Neural progenitor cell (in vitro differentiated cells): ENCODE data around the gene CFAP54. TPM values are rescaled to one million over a fixed set of nuclear protein-coding genes. Genes with fewer than 3 reads are reported as not detected.

ENCODE experiments used
- DNase-seq: peaks from one replicate; pipeline ENCODE4 v3.0.0-alpha.2; 2016; ENCODE audit warnings: low spot score
- H2AFZ ChIP-seq: fragments of 200-600 bp; sonication (generic); replicated peaks from 2 replicates; pipeline ENCODE4 v1.6.1; 2016; ENCODE audit warnings: antibody characterized with exemption
- H3F3A ChIP-seq: fragments of 200-600 bp; sonication (generic); 2 replicates; pipeline ENCODE4 v1.6.1; 2016; ENCODE audit warnings: antibody characterized with exemption, low read depth
- H3K27ac ChIP-seq: fragments of 200-600 bp; sonication (generic); 2 replicates; pipeline ENCODE4 v1.5.1; 2016; ENCODE audit warnings: mild to moderate bottlenecking
- H3K27me3 ChIP-seq: fragments of 200-600 bp; sonication (generic); 2 replicates; pipeline ENCODE4 v1.6.1; 2016; ENCODE audit warnings: mild to moderate bottlenecking, moderate library complexity
- H3K36me3 ChIP-seq: fragments of 200-600 bp; sonication (generic); 2 replicates; pipeline ENCODE4 v1.5.1; 2016
- H3K4me1 ChIP-seq: fragments of 200-600 bp; sonication (generic); 2 replicates; pipeline ENCODE4 v1.6.1; 2016; ENCODE audit warnings: mixed run types
- H3K4me2 ChIP-seq: fragments of 200-600 bp; sonication (generic); 2 replicates; pipeline ENCODE4 v1.6.1; 2016
- H3K4me3 ChIP-seq: fragments of 200-600 bp; sonication (generic); 2 replicates; pipeline ENCODE4 v1.5.1; 2016
- H3K79me2 ChIP-seq: fragments of 200-600 bp; sonication (generic); 2 replicates; pipeline ENCODE4 v1.6.1; 2016; ENCODE audit warnings: low read depth
- H3K9ac ChIP-seq: fragments of 200-600 bp; sonication (generic); 2 replicates; pipeline ENCODE4 v1.6.1; 2016
- H3K9me3 ChIP-seq: fragments of 200-600 bp; sonication (generic); 2 replicates; pipeline ENCODE4 v1.5.1; 2016; ENCODE audit warnings: low read depth
- H4K20me1 ChIP-seq: fragments of 200-600 bp; sonication (generic); 2 replicates; pipeline ENCODE4 v1.6.1; 2016; ENCODE audit warnings: low read depth
- H3K27ac Mint-ChIP-seq: 3 replicates; pipeline ENCODE4 v1.8.0; 2021; ENCODE audit warnings: mixed read lengths
- H3K27me3 Mint-ChIP-seq: 2 replicates; pipeline ENCODE4 v1.8.0; 2022; ENCODE audit warnings: low read depth, mild to moderate bottlenecking, inconsistent platforms, moderate library complexity, mixed read lengths; ENCODE audit not compliant: insufficient read depth
- H3K36me3 Mint-ChIP-seq: 3 replicates; pipeline ENCODE4 v1.8.0; 2021; ENCODE audit warnings: mixed read lengths
- H3K4me1 Mint-ChIP-seq: 3 replicates; pipeline ENCODE4 v1.8.0; 2021; ENCODE audit warnings: mixed read lengths
- H3K4me3 Mint-ChIP-seq: 3 replicates; pipeline ENCODE4 v1.8.0; 2021; ENCODE audit warnings: mild to moderate bottlenecking, moderate library complexity, mixed read lengths
- H3K9me3 Mint-ChIP-seq: 3 replicates; pipeline ENCODE4 v1.8.0; 2020; ENCODE audit warnings: mixed read lengths
- CTCF ChIP-seq: fragments of 200-600 bp; sonication (generic); IDR thresholded peaks from 2 replicates; pipeline ENCODE4 v1.5.1; 2017; ENCODE audit warnings: antibody characterized with exemption, mild to moderate bottlenecking
- EZH2 ChIP-seq: fragments of 200-600 bp; sonication (generic); IDR thresholded peaks from 2 replicates; pipeline ENCODE4 v1.6.1; 2017; ENCODE audit warnings: antibody characterized with exemption, mild to moderate bottlenecking, moderate library complexity
- EZH2phosphoT487 ChIP-seq: fragments of 200-600 bp; sonication (generic); IDR thresholded peaks from 2 replicates; pipeline ENCODE4 v1.6.1; 2017; ENCODE audit warnings: antibody characterized with exemption
- total RNA-seq: library from RNA; depleted of rRNA; stranded (reverse); fragments of >200 nt; gene quantifications from 2 replicates; pipeline ENCODE4 v1.2.3, GENCODE V29; 2015; ENCODE audit warnings: low replicate concordance

The CFAP54 gene
- total RNA-seq, 1 donor from 2014 or later = 4.2 TPM

GRCh38 chr12:96529912-96530311, 40.5 kb downstream of the CFAP54 start:
- Histone ChIP-seq H3K27ac (no peak overlapping the region), H3K9ac (no peak overlapping the region), H3K27me3 (no peaks in the 10 kb centered on the region), H3K4me1 (no peaks in the 10 kb centered on the region), H3K9me3 (no peaks in the 10 kb centered on the region), H3K79me2 (no peaks in the 10 kb centered on the region), H3K4me3 (no peak overlapping the region), H2AFZ (no peak overlapping the region), H3K4me2 (no peak overlapping the region), H4K20me1 (no peaks in the 10 kb centered on the region), H3F3A (no peaks in the 10 kb centered on the region), H3K36me3 (no peaks in the 10 kb centered on the region)
- Mint-ChIP-seq H3K27ac (no peak overlapping the region), H3K4me3 (no peak overlapping the region), H3K36me3 (peaks cover 10% of the 10 kb centered on the region), H3K4me1 (no peaks in the 10 kb centered on the region), H3K27me3 (no peaks in the 10 kb centered on the region), H3K9me3 (peaks cover 3% of the 10 kb centered on the region)
- TF ChIP-seq EZH2phosphoT487 = no peak
- TF ChIP-seq EZH2 = no peak
- TF ChIP-seq CTCF = no peak
- DNase-seq = no peak

DNA sequence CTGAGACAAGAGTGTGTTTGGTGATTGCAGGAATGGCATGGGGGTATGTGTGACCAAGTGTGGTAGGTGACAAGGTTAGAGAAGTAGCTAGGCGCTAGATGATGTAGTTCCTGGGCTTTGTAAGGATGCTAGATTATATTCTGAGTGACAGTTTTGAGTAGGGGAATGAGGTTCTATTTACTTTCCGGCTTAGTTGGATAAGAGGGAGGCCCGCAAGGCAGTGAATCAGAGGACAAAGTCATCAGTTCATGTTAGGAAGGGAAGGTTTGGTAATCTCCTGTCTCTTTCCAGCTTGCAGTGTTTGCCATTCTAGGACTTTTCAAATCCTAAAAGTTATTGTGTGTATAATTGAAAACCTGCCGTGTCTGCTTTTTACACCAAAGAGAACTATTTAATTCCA, 45.0 kb downstream of the CFAP54 start:
- Histone ChIP-seq H3K9ac (no peak overlapping the region), H4K20me1 (no peaks in the 10 kb centered on the region), H3F3A (no peaks in the 10 kb centered on the region), H3K27me3 (no peaks in the 10 kb centered on the region), H3K4me1 (no peaks in the 10 kb centered on the region), H3K79me2 (no peaks in the 10 kb centered on the region), H3K4me3 (no peak overlapping the region), H3K4me2 (peak overlapping the region; percentile 12), H3K36me3 (no peaks in the 10 kb centered on the region), H2AFZ (peak overlapping the region; percentile 31), H3K27ac (no peak overlapping the region), H3K9me3 (no peaks in the 10 kb centered on the region)
- peaks cover 11% of the 10 kb centered on the region for H3K36me3 Mint-ChIP-seq
- no peaks in the 10 kb centered on the region for H3K27me3 Mint-ChIP-seq
- peak; percentile 11 for DNase-seq
- H3K4me1 Mint-ChIP-seq = no peaks in the 10 kb centered on the region
- H3K9me3 Mint-ChIP-seq = peaks cover 3% of the 10 kb centered on the region
- no peak overlapping the region for H3K27ac Mint-ChIP-seq
- H3K4me3 Mint-ChIP-seq = no peak overlapping the region
- TF ChIP-seq EZH2 (no peak), EZH2phosphoT487 (no peak), CTCF (no peak)

DNA sequence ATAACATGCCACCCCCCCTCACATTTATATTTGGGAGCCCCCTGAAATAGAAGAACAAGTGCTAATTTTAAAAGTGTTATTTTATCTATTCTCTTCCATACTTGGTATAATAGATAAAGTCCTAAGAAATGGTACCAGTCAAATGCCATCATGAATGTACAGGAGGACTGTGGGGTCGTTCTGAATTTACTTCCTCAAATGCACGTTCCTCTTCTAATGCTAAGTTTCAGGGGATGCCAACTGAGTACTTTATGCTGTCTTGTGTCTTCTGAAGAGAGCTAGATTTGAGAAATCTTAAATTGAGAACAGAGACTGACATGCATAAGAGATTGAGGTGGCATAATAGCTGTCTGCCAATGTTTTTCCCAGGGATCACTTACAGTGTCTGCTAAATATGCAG, 59.0 kb downstream of the CFAP54 start:
- no peak overlapping the region for H3K4me3 Mint-ChIP-seq
- Histone ChIP-seq H4K20me1 (no peaks in the 10 kb centered on the region), H3K9me3 (no peaks in the 10 kb centered on the region), H3K36me3 (no peaks in the 10 kb centered on the region), H3K27ac (no peak overlapping the region), H3K4me1 (no peaks in the 10 kb centered on the region), H3F3A (no peaks in the 10 kb centered on the region), H3K4me3 (no peak overlapping the region), H3K79me2 (no peaks in the 10 kb centered on the region), H3K9ac (no peak overlapping the region), H3K4me2 (no peak overlapping the region), H2AFZ (no peak overlapping the region), H3K27me3 (no peaks in the 10 kb centered on the region)
- DNase-seq = no peak
- H3K27me3 Mint-ChIP-seq = no peaks in the 10 kb centered on the region
- TF ChIP-seq EZH2phosphoT487 (no peak), CTCF (no peak), EZH2 (no peak)
- no peak overlapping the region for H3K27ac Mint-ChIP-seq
- no peaks in the 10 kb centered on the region for H3K9me3 Mint-ChIP-seq
- H3K36me3 Mint-ChIP-seq = peaks cover 2% of the 10 kb centered on the region
- no peaks in the 10 kb centered on the region for H3K4me1 Mint-ChIP-seq
